ENCODE measurements around the gene TASP1. TPM values are rescaled to one million over a fixed set of nuclear protein-coding genes. Genes with fewer than 3 reads are reported as not detected.

Gene TASP1
- total RNA-seq, 1 experiment from 2014 or later: 9.5 TPM

DNA sequence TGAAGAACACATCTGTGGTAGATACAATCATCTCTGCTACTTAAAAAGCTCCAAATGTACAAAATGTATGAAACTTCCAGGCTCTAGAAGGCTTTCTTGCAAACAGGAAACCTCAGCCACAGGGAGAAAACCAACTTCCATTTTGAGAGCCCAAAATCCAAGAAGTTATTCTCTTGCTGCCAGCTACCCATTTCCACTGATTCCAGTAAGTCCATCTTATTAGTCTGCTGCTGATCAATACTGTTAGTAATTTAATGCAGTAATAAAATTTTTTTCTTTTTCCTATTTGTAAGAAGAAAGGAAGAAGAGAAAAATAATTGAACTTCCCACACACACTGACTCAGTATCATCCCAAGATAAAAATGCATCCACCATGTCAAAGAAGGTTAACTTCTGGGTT, 169.5 kb downstream of the TASP1 start:
- no peaks in the 10 kb centered on the region for H3K79me1 ChIP-seq (ENCODE audit: insufficient read depth, low read depth, low read length, poor library complexity, severe bottlenecking)
- Mint-ChIP-seq H3K27me3 (ENCODE audit: low read depth) (no peaks in the 10 kb centered on the region; the same call in 1 of the 2 replicates), H3K27ac (no peak overlapping the region), H3K36me3 (ENCODE audit: insufficient read depth in 1 of 3, low read depth in 3 of 3) (peaks cover 3 to 12% (median 6%) of the 10 kb centered on the region in 3 experiments), H3K4me1 (no peaks in the 10 kb centered on the region), H3K9me3 (peaks cover 3 to 10% of the 10 kb centered on the region in 2 experiments; a peak in 4 of 5 replicates), H3K4me3 (no peak overlapping the region)
- no peak overlapping the region for H3K23ac ChIP-seq (ENCODE audit: insufficient read length, low read depth, low read length)
- TF ChIP-seq, protein P1, sequence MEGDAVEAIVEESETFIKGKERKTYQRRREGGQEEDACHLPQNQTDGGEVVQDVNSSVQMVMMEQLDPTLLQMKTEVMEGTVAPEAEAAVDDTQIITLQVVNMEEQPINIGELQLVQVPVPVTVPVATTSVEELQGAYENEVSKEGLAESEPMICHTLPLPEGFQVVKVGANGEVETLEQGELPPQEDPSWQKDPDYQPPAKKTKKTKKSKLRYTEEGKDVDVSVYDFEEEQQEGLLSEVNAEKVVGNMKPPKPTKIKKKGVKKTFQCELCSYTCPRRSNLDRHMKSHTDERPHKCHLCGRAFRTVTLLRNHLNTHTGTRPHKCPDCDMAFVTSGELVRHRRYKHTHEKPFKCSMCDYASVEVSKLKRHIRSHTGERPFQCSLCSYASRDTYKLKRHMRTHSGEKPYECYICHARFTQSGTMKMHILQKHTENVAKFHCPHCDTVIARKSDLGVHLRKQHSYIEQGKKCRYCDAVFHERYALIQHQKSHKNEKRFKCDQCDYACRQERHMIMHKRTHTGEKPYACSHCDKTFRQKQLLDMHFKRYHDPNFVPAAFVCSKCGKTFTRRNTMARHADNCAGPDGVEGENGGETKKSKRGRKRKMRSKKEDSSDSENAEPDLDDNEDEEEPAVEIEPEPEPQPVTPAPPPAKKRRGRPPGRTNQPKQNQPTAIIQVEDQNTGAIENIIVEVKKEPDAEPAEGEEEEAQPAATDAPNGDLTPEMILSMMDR (conservative IDR thresholded peaks at IDR 0.05): no peak
- H2BK120ac ChIP-seq (ENCODE audit: low read depth, low read length, poor library complexity, severe bottlenecking): no peak overlapping the region
- no peak overlapping the region for H2AFZ ChIP-seq (ENCODE audit: low read length)
- no peaks in the 10 kb centered on the region for H3K79me2 ChIP-seq (ENCODE audit: insufficient read depth, low read length)
- no peak overlapping the region for H2AK5ac ChIP-seq (ENCODE audit: insufficient read length, low read length)
- H3K4me2 ChIP-seq (ENCODE audit: insufficient read depth, insufficient read length, low read length): no peak overlapping the region
- no peak overlapping the region for H2BK20ac ChIP-seq (ENCODE audit: low read depth, low read length, poor library complexity, severe bottlenecking)
- no peak overlapping the region for H4K91ac ChIP-seq (ENCODE audit: insufficient read length, low read depth, low read length)
- H4K8ac ChIP-seq (replicated peaks; ENCODE audit: insufficient read length, low read depth, low read length): no peak overlapping the region
- H4K20me1 ChIP-seq (ENCODE audit: control insufficient read depth, insufficient read depth, insufficient read length): no peaks in the 10 kb centered on the region
- H2BK15ac ChIP-seq (ENCODE audit: low read depth, low read length): no peak overlapping the region
- H4K5ac ChIP-seq (ENCODE audit: insufficient read length, low read depth, low read length): no peak overlapping the region
- H3K18ac ChIP-seq (ENCODE audit: insufficient read length, low read depth, low read length): no peak overlapping the region
- no peak overlapping the region for H3K9ac ChIP-seq (ENCODE audit: extremely low read depth, insufficient read length, low read length)
- H2BK12ac ChIP-seq (ENCODE audit: insufficient read length, low read depth, low read length): no peak overlapping the region
- H2BK5ac ChIP-seq (ENCODE audit: insufficient read length, low read length): no peak overlapping the region
- H3K56ac ChIP-seq (ENCODE audit: insufficient read length, low read depth, low read length): no peak overlapping the region
- no peak overlapping the region for H3K14ac ChIP-seq (ENCODE audit: insufficient read depth, low read length)
- no peak overlapping the region for H3K4ac ChIP-seq (ENCODE audit: low read depth, low read length)
- H3K23me2 ChIP-seq (ENCODE audit: insufficient read length, low read depth, low read length, poor library complexity, severe bottlenecking): no peaks in the 10 kb centered on the region
- H3T11ph ChIP-seq (ENCODE audit: low read length): no peak overlapping the region
- H3K9me3 ChIP-seq (ENCODE audit: control insufficient read depth, low read depth, low read length): no peaks in the 10 kb centered on the region
- no peak overlapping the region for H3K27ac ChIP-seq (ENCODE audit: insufficient read length, low read depth, low read length)
- no peaks in the 10 kb centered on the region for H3K27me3 ChIP-seq (ENCODE audit: insufficient read depth, low read length)
- no peaks in the 10 kb centered on the region for H3K4me1 ChIP-seq (ENCODE audit: insufficient read depth, low read length)
- no peak for DNase-seq

All from H9 (cell line).